ENCODE measurements around the gene FBXW9. TPM values are rescaled to one million over a fixed set of nuclear protein-coding genes. Genes with fewer than 3 reads are reported as not detected.

The FBXW9 gene
- total and polyA plus RNA-seq, 12 donors: 1.2 to 4.6 (median 2.1) TPM

DNA sequence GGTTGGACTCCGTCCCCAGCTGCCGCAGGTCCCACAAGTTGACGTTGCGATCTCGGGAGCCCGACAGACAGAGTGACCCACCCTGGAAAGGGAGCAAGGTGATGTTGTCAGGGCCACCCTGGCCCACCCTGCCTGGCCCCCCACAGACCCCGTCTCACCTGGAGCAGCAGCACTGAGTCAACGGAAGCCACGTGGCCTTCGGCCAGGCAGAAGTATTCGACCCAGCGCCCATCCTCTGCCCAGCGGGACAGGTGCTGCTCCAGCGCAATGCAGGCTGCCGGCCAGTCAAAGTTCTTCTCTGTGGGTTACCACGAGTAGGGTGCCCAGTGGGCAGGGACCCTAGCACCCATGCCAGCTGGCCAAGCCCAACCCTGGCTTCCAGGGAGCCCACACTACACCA is 1.8 kb downstream of the FBXW9 start:
- Histone ChIP-seq H3K4me1 (peaks cover 5 to 23% (median 16%) of the 10 kb centered on the region in 9 donors), H3K36me3 (peaks cover 0 to 18% (median 0%) of the 10 kb centered on the region in 9 donors), H3K27ac (no peak overlapping the region), H3K27me3 (no peaks in the 10 kb centered on the region), H3K4me3 (no peak overlapping the region), H3K9me3 (no peaks in the 10 kb centered on the region)
- ATAC-seq (no peak), DNase-seq (no peak)
- intact Hi-C loops (cut with DNase I): no loop called here
- TF ChIP-seq CTCF (IDR thresholded peaks at IDR 0.05): no peak
- WGBS, 2 donors: 91 to 94% methylated on average over 16 of the region's 16 CpGs

DNA sequence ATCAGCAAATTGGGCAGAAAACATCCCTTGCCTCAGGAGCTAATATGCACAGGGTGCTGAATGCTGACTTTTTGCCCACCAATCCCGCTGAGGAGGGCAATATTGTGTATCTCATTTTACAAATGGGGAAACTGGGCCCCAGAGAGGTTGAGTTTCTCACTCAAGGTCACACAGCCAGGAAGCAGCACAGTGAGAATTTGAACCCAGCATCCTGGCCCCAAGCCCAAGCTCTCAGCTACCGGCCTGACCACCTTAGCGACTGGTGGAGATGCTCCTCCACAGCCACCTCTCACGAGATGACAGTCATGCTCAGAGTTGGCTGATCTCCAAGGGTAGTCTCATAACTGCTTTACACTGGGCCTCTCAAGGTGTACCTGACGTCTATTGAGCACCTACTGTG is 3.5 kb downstream of the FBXW9 start:
- Histone ChIP-seq H3K27me3 (no peaks in the 10 kb centered on the region), H3K9me3 (no peaks in the 10 kb centered on the region), H3K4me1 (peaks cover 5 to 23% (median 16%) of the 10 kb centered on the region in 9 donors), H3K4me3 (no peak overlapping the region), H3K27ac (no peak overlapping the region), H3K36me3 (peaks cover 0 to 7% (median 0%) of the 10 kb centered on the region in 9 donors)
- 84% methylated on average over 5 of the region's 5 CpGs for WGBS, 2 donors
- TF ChIP-seq CTCF (IDR thresholded peaks at IDR 0.05): no peak
- intact Hi-C loops (cut with DNase I): no loop called here
- DNase-seq: no peak
- no peak for ATAC-seq

DNA sequence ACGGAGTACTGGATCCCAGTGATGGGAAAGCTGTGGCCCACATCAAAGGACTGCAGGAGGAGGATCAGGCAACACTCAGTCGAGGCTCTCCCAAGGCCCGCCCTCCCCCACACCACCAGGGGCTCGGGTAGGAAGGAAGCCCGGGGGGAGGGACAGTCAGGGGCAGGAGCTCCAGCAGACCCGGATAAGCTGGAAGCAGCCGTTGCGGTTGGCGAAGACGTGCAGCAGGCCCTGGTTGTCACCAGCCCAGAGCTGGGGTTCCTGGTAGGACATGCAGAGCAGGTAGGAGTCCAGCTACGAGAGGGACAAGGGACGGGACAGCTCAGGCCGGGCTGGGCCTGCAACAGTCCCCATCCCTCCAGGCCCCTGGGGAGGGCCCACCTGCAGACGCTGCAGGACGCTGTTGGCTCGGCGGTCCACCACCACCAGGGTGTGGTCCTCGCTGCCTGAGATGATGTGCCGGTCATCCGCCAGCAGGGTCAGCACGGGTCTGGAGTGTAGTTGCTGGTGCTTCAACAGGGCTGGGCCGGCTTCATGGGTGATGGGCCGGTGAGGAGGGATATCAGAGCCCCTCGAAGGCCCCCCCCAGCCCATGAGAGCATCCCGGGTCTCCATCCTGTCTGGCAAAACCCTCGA is 6.7 kb downstream of the FBXW9 start:
- 69 to 74% methylated on average over 26 of the region's 26 CpGs for WGBS, 2 donors
- no peaks in the 10 kb centered on the region for H3K9me3 ChIP-seq
- no peaks in the 10 kb centered on the region for H3K27me3 ChIP-seq
- TF ChIP-seq CTCF (IDR thresholded peaks at IDR 0.05): no peak
- H3K4me3 ChIP-seq: no peak overlapping the region
- peaks cover 0 to 4% (median 0%) of the 10 kb centered on the region in 9 donors for H3K36me3 ChIP-seq
- ATAC-seq: peak in 1 of 8 donors; percentile 29
- intact Hi-C loops (cut with DNase I): no loop called here
- no peaks in the 10 kb centered on the region for H3K4me1 ChIP-seq
- H3K27ac ChIP-seq: no peak overlapping the region
- no peak for DNase-seq

DNA sequence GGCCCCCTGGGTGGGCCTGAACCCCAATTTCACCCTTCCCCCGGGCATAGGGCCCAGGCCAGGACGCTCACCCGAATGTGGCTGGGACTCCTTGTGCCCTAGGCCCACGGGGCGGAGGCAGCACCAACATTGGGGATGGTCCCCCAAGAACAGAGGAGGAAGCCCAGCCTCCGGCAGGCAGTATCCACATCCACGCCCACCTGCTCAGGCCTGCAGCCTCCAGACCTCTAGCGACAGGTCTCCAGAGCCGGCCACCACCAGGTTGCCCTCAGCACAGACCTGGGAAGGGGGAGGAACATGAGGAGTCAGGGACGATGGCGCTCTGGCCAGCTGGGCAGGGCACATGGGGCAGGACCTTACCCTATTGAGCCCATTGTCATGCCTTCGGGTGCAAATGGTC is 7.4 kb downstream of the FBXW9 start:
- Histone ChIP-seq H3K4me3 (no peak overlapping the region), H3K27ac (no peak overlapping the region), H3K27me3 (no peaks in the 10 kb centered on the region), H3K9me3 (no peaks in the 10 kb centered on the region), H3K4me1 (no peaks in the 10 kb centered on the region), H3K36me3 (peaks cover 0 to 4% (median 0%) of the 10 kb centered on the region in 9 donors)
- 90 to 96% methylated on average over 12 of the region's 12 CpGs for WGBS, 2 donors
- no peak for DNase-seq
- no peak for ATAC-seq
- intact Hi-C loops (cut with DNase I): no loop called here
- TF ChIP-seq CTCF (IDR thresholded peaks at IDR 0.05): no peak

Measured in heart right ventricle (tissue), 16 donors.